ENCODE data around the gene KLC4. TPM values are rescaled to one million over a fixed set of nuclear protein-coding genes. Genes with fewer than 3 reads are reported as not detected.
A peak's percentile ranks its signal among the peaks of the same experiment; 100 is the strongest.

Gene KLC4
- total and polyA plus RNA-seq, 9 of the 15 experiments (the other 6 are each of a cell fraction or from before 2014, with no cell fraction given): 1.7 to 16.2 (median 7.7) TPM

GRCh38 chr6:43059168-43060033 is at the start of gene KLC4, which contains the start of gene MRPL2 (continued):
- TF ChIP-seq MLLT1 (IDR thresholded peaks at IDR 0.05) (peak; percentile 39 to 92; a peak in 2 of 4 replicates), TRIM24 (IDR thresholded peaks at IDR 0.05) (no peak), NEUROD1 (IDR thresholded peaks at IDR 0.05; ENCODE audit: borderline replicate concordance, low read depth, low read length, partially characterized antibody) (peak; percentile 16), NFATC3 (IDR thresholded peaks at IDR 0.05) (no peak), PURB (CRISPR knock-in tag; IDR thresholded peaks at IDR 0.05; ENCODE audit: low read depth) (no peak), E2F8 (IDR thresholded peaks at IDR 0.05; ENCODE audit: low read depth, partially characterized antibody) (peak; percentile 81), SMC3 (conservative IDR thresholded peaks at IDR 0.05; ENCODE audit: insufficient read depth, low read depth, low read length) (no peak), SMARCB1 (IDR thresholded peaks at IDR 0.05; ENCODE audit: insufficient read length, low read depth) (no peak), STAT5A (IDR thresholded peaks at IDR 0.05; ENCODE audit: borderline replicate concordance, low read length) (peak; percentile 17; the same call in 1 of the 2 replicates), NCOA4 (IDR thresholded peaks at IDR 0.05; ENCODE audit: partially characterized antibody) (no peak), RREB1 (CRISPR knock-in tag; IDR thresholded peaks at IDR 0.05) (no peak), ZNF274 (IDR thresholded peaks at IDR 0.05; ENCODE audit: borderline replicate concordance, low read depth, low read length) (no peak), ZNF707 (CRISPR knock-in tag; conservative IDR thresholded peaks at IDR 0.05) (no peak), KLF6 (CRISPR knock-in tag; IDR thresholded peaks at IDR 0.05; ENCODE audit: borderline replicate concordance) (0 out of 2 replicates have a peak, but pooled peaks have one; percentile 14), BCOR (IDR thresholded peaks at IDR 0.05) (peak; percentile 60), CC2D1A (IDR thresholded peaks at IDR 0.05) (no peak), HMGN3 (IDR thresholded peaks at IDR 0.05; ENCODE audit: borderline replicate concordance, extremely low read depth, insufficient read length, low read depth, low read length) (peak; percentile 57), SMARCE1 (IDR thresholded peaks at IDR 0.05) (peak; percentile 46)
